ENCODE measurements around the gene DHTKD1.
A peak's percentile ranks its signal among the peaks of the same experiment; 100 is the strongest.
"Not testable (repeated sequence)": the region's sequence is repeated elsewhere in the genome, so short reads cannot be mapped to it uniquely, and the experiment has no call there.

DHTKD1 gene

GRCh38 chr10:12051241-12051640 lies 17.5 kb upstream of the DHTKD1 start:
- H3K27ac Mint-ChIP-seq = no peak overlapping the region
- no peaks in the 10 kb centered on the region for H3K36me3 Mint-ChIP-seq

GRCh38 chr10:12055732-12056131 lies 13.0 kb upstream of the DHTKD1 start:
- Mint-ChIP-seq H3K27me3 (no peaks in the 10 kb centered on the region), H3K9me3 (no peaks in the 10 kb centered on the region), H3K27ac (no peak overlapping the region), H3K4me3 (no peak overlapping the region), H3K36me3 (no peaks in the 10 kb centered on the region), H3K4me1 (no peaks in the 10 kb centered on the region)

More at GRCh38 chr10:12051241-12051640, 17.5 kb upstream of the DHTKD1 start:
- H3K4me1 Mint-ChIP-seq = no peaks in the 10 kb centered on the region
- no peak overlapping the region for H3K4me3 Mint-ChIP-seq
- H3K9me3 Mint-ChIP-seq = no peaks in the 10 kb centered on the region
- no peaks in the 10 kb centered on the region for H3K27me3 Mint-ChIP-seq

GRCh38 chr10:12056748-12057147 lies 12.0 kb upstream of the DHTKD1 start:
- H3K27me3 Mint-ChIP-seq = no peaks in the 10 kb centered on the region
- no peaks in the 10 kb centered on the region for H3K4me1 Mint-ChIP-seq
- no peaks in the 10 kb centered on the region for H3K36me3 Mint-ChIP-seq
- H3K4me3 Mint-ChIP-seq = no peak overlapping the region
- no peaks in the 10 kb centered on the region for H3K9me3 Mint-ChIP-seq
- H3K27ac Mint-ChIP-seq = no peak overlapping the region

- Mint-ChIP-seq H3K36me3 (no peaks in the 10 kb centered on the region), H3K27ac (no peak overlapping the region), H3K9me3 (no peaks in the 10 kb centered on the region), H3K4me3 (no peak overlapping the region), H3K27me3 (no peaks in the 10 kb centered on the region), H3K4me1 (no peaks in the 10 kb centered on the region)
Measured at GRCh38 chr10:12061124-12061523, 7.6 kb upstream of the DHTKD1 start.

- H3K4me1 Mint-ChIP-seq = no peaks in the 10 kb centered on the region
- no peak overlapping the region for H3K4me3 Mint-ChIP-seq
- no peaks in the 10 kb centered on the region for H3K9me3 Mint-ChIP-seq
- H3K27ac Mint-ChIP-seq = no peak overlapping the region
- no peaks in the 10 kb centered on the region for H3K27me3 Mint-ChIP-seq
- H3K36me3 Mint-ChIP-seq = no peaks in the 10 kb centered on the region
Measured at GRCh38 chr10:12062754-12063482, 5.8 kb upstream of the DHTKD1 start.

- Mint-ChIP-seq H3K27ac (no peak overlapping the region), H3K9me3 (no peaks in the 10 kb centered on the region), H3K27me3 (no peaks in the 10 kb centered on the region), H3K4me1 (peaks cover 3% of the 10 kb centered on the region), H3K4me3 (no peak overlapping the region), H3K36me3 (no peaks in the 10 kb centered on the region)
Measured at GRCh38 chr10:12063483-12063818, 5.3 kb upstream of the DHTKD1 start.

- Mint-ChIP-seq H3K4me3 (no peak overlapping the region), H3K27ac (peak overlapping the region; percentile 10)
Measured at GRCh38 chr10:12067336-12067735, 1.4 kb upstream of the DHTKD1 start.

GRCh38 chr10:12071441-12071840 lies 2.7 kb downstream of the DHTKD1 start:
- H3K36me3 Mint-ChIP-seq, H3K9me3 Mint-ChIP-seq, H3K27ac Mint-ChIP-seq, H3K4me3 Mint-ChIP-seq, H3K27me3 Mint-ChIP-seq: not testable (repeated sequence)
- peaks cover 24% of the 10 kb centered on the region for H3K4me1 Mint-ChIP-seq

More at GRCh38 chr10:12067336-12067735, 1.4 kb upstream of the DHTKD1 start:
- no peaks in the 10 kb centered on the region for H3K36me3 Mint-ChIP-seq
- no peaks in the 10 kb centered on the region for H3K27me3 Mint-ChIP-seq
- H3K9me3 Mint-ChIP-seq = no peaks in the 10 kb centered on the region
- peaks cover 20% of the 10 kb centered on the region for H3K4me1 Mint-ChIP-seq

GRCh38 chr10:12073526-12073925 lies 4.8 kb downstream of the DHTKD1 start:
- Mint-ChIP-seq H3K27ac (no peak overlapping the region), H3K36me3 (peaks cover 2% of the 10 kb centered on the region), H3K4me3 (no peak overlapping the region)

GRCh38 chr10:12077580-12078180 lies 8.9 kb downstream of the DHTKD1 start:
- H3K27me3 Mint-ChIP-seq = no peaks in the 10 kb centered on the region
- no peak overlapping the region for H3K27ac Mint-ChIP-seq
- peaks cover 3% of the 10 kb centered on the region for H3K36me3 Mint-ChIP-seq
- peaks cover 4% of the 10 kb centered on the region for H3K4me1 Mint-ChIP-seq
- no peak overlapping the region for H3K4me3 Mint-ChIP-seq
- H3K9me3 Mint-ChIP-seq = no peaks in the 10 kb centered on the region

More at GRCh38 chr10:12073526-12073925, 4.8 kb downstream of the DHTKD1 start:
- no peaks in the 10 kb centered on the region for H3K9me3 Mint-ChIP-seq
- peaks cover 20% of the 10 kb centered on the region for H3K4me1 Mint-ChIP-seq
- H3K27me3 Mint-ChIP-seq = no peaks in the 10 kb centered on the region

- Mint-ChIP-seq H3K27ac (no peak overlapping the region), H3K36me3 (peaks cover 4% of the 10 kb centered on the region), H3K4me3 (no peak overlapping the region), H3K4me1 (no peaks in the 10 kb centered on the region), H3K27me3 (no peaks in the 10 kb centered on the region), H3K9me3 (no peaks in the 10 kb centered on the region)
Measured at GRCh38 chr10:12081470-12081869, 12.7 kb downstream of the DHTKD1 start.

- Mint-ChIP-seq H3K4me1 (no peaks in the 10 kb centered on the region), H3K36me3 (peaks cover 4% of the 10 kb centered on the region), H3K27ac (no peak overlapping the region)
Measured at GRCh38 chr10:12081879-12082557, 13.3 kb downstream of the DHTKD1 start.

GRCh38 chr10:12088919-12089318 lies 20.2 kb downstream of the DHTKD1 start:
- no peak overlapping the region for H3K4me3 Mint-ChIP-seq
- peak overlapping the region; percentile 51 for H3K27ac Mint-ChIP-seq
- H3K36me3 Mint-ChIP-seq = peaks cover 20% of the 10 kb centered on the region
- no peaks in the 10 kb centered on the region for H3K9me3 Mint-ChIP-seq
- H3K4me1 Mint-ChIP-seq = no peaks in the 10 kb centered on the region
- H3K27me3 Mint-ChIP-seq = no peaks in the 10 kb centered on the region

More at GRCh38 chr10:12081879-12082557, 13.3 kb downstream of the DHTKD1 start:
- Mint-ChIP-seq H3K4me3 (no peak overlapping the region), H3K27me3 (no peaks in the 10 kb centered on the region), H3K9me3 (no peaks in the 10 kb centered on the region)

GRCh38 chr10:12091421-12091820 lies 22.7 kb downstream of the DHTKD1 start:
- Mint-ChIP-seq H3K9me3 (no peaks in the 10 kb centered on the region), H3K4me3 (no peak overlapping the region), H3K4me1 (no peaks in the 10 kb centered on the region), H3K27me3 (no peaks in the 10 kb centered on the region), H3K27ac (no peak overlapping the region), H3K36me3 (peaks cover 18% of the 10 kb centered on the region)

- not testable (repeated sequence) for H3K4me1 Mint-ChIP-seq, H3K27me3 Mint-ChIP-seq, H3K4me3 Mint-ChIP-seq, H3K27ac Mint-ChIP-seq, H3K9me3 Mint-ChIP-seq
- peaks cover 13% of the 10 kb centered on the region for H3K36me3 Mint-ChIP-seq
Measured at GRCh38 chr10:12097361-12097760, 28.6 kb downstream of the DHTKD1 start.

GRCh38 chr10:12097791-12098190 lies 29.0 kb downstream of the DHTKD1 start:
- H3K4me3 Mint-ChIP-seq = no peak overlapping the region
- H3K36me3 Mint-ChIP-seq = peaks cover 13% of the 10 kb centered on the region
- H3K27me3 Mint-ChIP-seq = no peaks in the 10 kb centered on the region
- no peaks in the 10 kb centered on the region for H3K9me3 Mint-ChIP-seq
- H3K27ac Mint-ChIP-seq = no peak overlapping the region
- H3K4me1 Mint-ChIP-seq = no peaks in the 10 kb centered on the region
